ES-I3 (cell line): ENCODE measurements around the gene CCDC107.

Experiments
- H3K36me3 ChIP-seq: 2 replicates; pipeline ENCODE4 v1.6.1; 2013; ENCODE audit warnings: mild to moderate bottlenecking, low read length, control low read depth, moderate library complexity; ENCODE audit not compliant: insufficient read depth
- H3K4me1 ChIP-seq: 2 replicates; pipeline ENCODE4 v1.6.1; 2013; ENCODE audit warnings: mild to moderate bottlenecking, control low read depth, low read length; ENCODE audit not compliant: insufficient read depth
- H3K9ac ChIP-seq: 2 replicates; pipeline ENCODE4 v1.6.1; 2013; ENCODE audit warnings: low read depth, mild to moderate bottlenecking, low read length, moderate library complexity
- H3K9me3 ChIP-seq: 2 replicates; pipeline ENCODE4 v1.6.1; 2013; ENCODE audit warnings: mild to moderate bottlenecking, low read length, moderate library complexity; ENCODE audit not compliant: control insufficient read depth, insufficient read depth

CCDC107 gene

DNA sequence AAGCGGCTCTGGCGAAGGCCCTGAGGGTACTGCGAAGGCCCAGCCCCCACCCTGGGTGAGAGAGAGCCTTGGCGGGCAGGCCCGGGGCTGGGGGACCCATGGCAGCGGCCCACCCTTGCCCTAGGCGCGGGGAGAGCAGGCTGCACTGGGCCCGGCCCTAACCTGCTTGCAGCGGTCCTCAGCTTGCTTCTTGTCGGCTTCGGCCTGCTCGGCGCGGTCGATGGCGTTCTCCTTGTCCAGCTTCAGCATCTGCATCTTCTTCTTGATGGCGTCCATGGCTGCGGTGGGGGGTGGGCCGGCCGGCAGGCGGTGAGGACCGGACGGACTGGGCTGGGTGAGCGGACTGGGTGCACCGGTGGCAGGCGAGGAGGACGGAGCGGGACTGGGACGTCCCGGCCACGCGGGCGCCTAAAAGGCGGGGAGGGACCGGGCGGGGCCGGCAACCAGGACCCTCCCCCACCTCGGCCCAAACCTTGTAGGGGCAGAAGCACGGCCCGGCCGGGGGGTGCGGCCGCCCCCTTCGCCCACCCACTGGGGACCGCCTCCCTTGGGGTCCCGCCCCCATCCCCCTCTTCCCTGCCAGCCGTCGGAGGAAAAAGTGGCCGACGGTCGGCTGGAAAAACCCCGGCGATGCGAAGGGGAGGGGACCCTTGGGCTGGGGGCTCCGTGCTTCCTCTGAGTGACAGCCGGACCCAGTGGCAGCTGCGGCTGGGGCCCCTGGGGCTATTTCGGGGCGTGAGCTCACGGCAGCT lies 31.6 kb downstream of the CCDC107 start, which contains the start of gene TPM2:
Gene TPM2 (minus strand): TSS at position 384 of the 752 bp plus-strand sequence. CDS start 108 bp downstream, at position 276.
- peak within 1 kb of the TSS; percentile 60 for H3K9ac ChIP-seq
- H3K4me1 ChIP-seq, result peaks cover 6% of the 10 kb centered on the region; the same call in 1 of the 2 replicates
- no peaks in the 10 kb centered on the region for H3K9me3 ChIP-seq
- 0 out of 2 replicates have a peak, but pooled peaks cover 10% of the 10 kb centered on the region for H3K36me3 ChIP-seq

DNA sequence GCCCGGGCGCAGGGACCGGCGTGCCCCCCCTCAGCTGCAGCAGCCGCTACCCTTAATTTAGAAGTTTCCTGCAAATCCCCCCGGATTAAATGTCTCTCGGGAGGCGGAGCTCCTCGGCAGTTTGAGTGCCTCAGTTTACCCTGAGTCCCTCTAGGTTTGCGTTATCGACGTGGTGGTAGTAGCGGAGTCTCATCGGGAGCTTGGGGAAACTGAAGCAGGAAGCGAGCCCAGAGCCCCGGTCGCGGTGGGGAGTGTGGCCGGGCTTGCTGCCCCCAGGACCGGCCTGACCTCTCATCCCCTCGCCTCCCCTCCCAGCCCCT lies 32.2 kb downstream of the CCDC107 start:
- Histone ChIP-seq H3K9ac (peak overlapping the region; percentile 60), H3K36me3 (0 out of 2 replicates have a peak, but pooled peaks cover 10% of the 10 kb centered on the region), H3K4me1 (peaks cover 6% of the 10 kb centered on the region; the same call in 1 of the 2 replicates), H3K9me3 (no peaks in the 10 kb centered on the region)

DNA sequence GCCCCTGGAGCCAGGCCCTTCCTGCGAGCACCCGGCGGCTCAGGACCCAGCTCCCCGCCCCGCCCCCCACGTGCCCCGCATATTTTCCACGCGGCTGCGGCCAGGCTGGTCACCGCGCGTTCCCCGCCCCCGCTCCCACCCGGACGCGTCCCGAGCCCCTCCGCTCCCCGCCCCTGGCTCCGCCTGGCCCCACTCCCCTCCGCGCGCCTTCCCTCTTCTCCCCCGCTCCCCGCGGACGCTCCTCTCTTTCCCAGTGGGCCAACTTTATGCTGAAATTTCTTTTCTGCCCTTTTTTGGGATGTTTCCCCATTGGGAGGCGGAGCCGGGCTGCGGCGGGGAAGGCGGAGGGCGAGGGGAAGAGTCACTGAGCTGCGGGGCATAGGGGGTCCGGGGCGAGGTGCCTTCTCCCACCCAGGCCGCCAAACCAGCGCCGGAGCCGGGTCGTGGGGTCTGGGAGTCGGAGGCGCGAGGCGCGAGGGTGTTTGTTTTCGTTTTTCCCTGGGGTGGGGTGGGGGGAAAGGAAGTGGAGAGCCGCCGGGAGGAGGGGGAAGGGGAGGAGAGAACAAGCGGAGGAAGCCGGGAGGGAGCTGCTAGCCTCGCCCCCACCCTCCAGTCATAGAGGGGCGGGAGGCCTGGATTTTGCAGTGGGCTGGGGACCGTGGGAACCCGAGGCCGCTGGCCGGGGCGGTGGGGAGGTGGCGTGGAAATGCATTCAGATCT lies 32.7 kb downstream of the CCDC107 start:
- Histone ChIP-seq H3K4me1 (peaks cover 6% of the 10 kb centered on the region; the same call in 1 of the 2 replicates), H3K9ac (peak overlapping the region; percentile 60; the same call in 1 of the 2 replicates), H3K9me3 (no peaks in the 10 kb centered on the region), H3K36me3 (0 out of 2 replicates have a peak, but pooled peaks cover 6% of the 10 kb centered on the region)

DNA sequence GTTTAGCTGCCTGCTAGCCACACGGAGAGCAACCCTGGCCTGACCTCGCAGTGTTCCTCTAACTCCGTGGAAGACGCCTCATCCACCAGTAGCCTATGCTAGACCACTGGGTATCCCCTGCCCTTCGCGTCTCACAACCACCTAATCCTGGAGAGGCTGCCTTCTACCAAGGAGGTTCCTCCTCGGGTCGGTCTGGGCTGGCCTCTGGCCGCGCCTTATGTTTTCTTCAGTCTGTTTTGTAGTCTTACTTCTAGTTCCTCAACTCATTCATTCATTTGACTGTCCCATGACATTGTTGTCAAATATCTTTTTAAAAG lies 33.2 kb downstream of the CCDC107 start:
- H3K4me1 ChIP-seq, result peaks cover 6% of the 10 kb centered on the region; the same call in 1 of the 2 replicates
- H3K9me3 ChIP-seq, result no peaks in the 10 kb centered on the region
- H3K36me3 ChIP-seq, result 0 out of 2 replicates have a peak, but pooled peaks cover 6% of the 10 kb centered on the region
- peak overlapping the region; percentile 60; the same call in 1 of the 2 replicates for H3K9ac ChIP-seq

DNA sequence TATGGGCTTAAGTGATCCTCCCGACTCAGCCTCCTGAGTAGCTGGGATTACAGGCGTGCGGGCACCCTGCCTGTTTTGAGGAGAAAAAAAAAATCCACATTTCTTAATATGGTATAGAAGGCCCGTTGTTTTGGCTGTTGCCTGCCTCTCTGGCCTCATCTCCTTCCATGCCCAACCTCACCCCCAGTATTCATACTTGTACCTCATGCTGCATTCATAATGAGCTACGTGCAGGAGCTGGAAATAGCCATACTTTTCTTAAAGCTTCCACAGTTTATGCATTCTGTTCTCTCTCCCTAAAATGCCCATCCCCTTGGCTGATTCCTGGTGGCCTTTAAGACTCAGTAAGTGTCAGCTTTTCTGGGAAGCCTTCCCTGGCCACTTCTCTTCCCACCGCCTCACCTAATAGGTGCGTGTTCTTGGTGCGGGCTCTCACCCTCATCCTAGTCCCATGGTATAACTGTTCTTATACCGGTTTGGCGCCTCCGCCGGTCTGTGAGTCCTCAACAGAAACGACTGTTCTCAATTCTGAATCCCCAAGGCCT lies 33.7 kb downstream of the CCDC107 start:
- H3K9ac ChIP-seq, result peak overlapping the region; percentile 60; the same call in 1 of the 2 replicates
- H3K9me3 ChIP-seq, result no peaks in the 10 kb centered on the region
- 0 out of 2 replicates have a peak, but pooled peaks cover 3% of the 10 kb centered on the region for H3K36me3 ChIP-seq
- H3K4me1 ChIP-seq, result peaks cover 6% of the 10 kb centered on the region; the same call in 1 of the 2 replicates

DNA sequence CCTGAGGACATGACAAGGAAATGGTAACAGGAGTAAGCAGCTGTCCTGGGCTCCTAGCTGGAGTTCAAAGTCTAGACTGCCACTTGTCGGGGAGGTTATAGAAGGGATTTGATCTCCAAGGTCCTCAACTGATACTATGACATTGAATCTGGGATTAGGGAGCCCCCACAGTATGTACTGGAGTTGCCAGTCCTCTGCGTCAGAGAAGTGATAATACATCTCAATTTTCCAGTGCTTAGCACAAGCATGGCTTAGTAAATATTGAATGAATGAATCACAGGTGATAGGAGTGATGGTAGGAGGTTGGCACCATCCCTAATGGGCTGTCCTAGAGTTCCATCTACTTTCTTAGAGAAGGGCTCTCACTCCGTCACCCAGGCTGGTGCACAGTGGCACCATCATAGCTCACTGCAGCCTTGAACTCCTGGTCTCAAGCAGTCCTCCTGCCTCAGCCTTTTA lies 37.9 kb downstream of the CCDC107 start:
- Histone ChIP-seq H3K9me3 (no peaks in the 10 kb centered on the region), H3K36me3 (peaks cover 15% of the 10 kb centered on the region), H3K4me1 (no peaks in the 10 kb centered on the region), H3K9ac (no peak overlapping the region)

DNA sequence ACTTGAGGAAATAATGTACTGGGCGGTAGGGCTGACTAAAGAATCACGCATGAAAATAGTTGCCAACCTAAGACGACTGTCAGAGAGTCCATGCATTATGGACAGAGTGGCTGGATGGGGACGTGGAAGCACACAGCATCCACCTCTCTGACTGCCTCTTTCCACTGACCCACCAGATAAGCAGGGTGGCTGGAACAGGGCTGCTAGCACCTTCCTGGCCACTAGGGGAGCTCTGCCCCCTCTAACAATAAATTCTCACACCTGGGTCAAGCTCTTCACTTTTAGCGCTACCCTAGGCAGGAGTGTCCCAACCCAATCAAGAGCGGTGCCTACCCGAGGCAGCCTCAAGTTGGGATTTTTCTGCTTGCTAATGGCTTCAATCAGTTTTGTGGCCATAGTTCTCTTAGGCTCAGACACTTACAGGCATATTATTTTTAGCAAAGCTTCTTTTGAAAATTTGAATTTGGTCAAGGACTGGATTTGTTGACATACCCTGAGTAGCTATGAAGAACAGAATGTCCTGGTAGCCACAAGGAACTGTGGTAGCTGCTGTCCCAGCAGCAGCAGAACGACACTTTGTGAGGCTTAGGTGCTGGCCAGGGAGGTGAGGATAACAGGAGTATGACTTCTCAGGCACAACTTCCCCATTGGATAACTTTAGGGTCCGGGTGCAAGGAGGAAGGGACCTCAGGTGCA lies 38.6 kb downstream of the CCDC107 start:
- Histone ChIP-seq H3K36me3 (peaks cover 20% of the 10 kb centered on the region), H3K9ac (no peak overlapping the region), H3K9me3 (no peaks in the 10 kb centered on the region), H3K4me1 (no peaks in the 10 kb centered on the region)

DNA sequence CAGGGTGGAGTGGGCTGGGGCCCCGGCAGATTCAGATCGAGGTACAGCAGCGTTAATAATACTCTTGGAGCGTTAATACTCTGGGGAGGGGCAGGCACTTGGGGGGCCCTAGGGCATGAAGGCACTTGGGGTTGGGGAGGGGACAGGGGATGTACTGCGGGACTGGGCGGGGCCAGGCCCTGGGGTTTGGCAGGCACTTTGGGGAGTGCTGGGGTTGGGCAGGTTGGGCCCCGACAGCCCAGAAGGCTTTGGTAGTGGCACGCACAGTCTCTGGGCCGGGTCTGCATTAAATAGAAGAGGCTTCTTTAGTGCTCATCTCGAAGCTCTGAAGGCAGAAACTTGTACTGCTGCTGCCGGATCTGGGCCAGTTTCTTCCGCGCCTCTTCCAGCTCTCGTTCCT lies 39.4 kb downstream of the CCDC107 start:
- no peak overlapping the region for H3K9ac ChIP-seq
- no peaks in the 10 kb centered on the region for H3K9me3 ChIP-seq
- H3K36me3 ChIP-seq, result peaks cover 26% of the 10 kb centered on the region
- no peaks in the 10 kb centered on the region for H3K4me1 ChIP-seq

DNA sequence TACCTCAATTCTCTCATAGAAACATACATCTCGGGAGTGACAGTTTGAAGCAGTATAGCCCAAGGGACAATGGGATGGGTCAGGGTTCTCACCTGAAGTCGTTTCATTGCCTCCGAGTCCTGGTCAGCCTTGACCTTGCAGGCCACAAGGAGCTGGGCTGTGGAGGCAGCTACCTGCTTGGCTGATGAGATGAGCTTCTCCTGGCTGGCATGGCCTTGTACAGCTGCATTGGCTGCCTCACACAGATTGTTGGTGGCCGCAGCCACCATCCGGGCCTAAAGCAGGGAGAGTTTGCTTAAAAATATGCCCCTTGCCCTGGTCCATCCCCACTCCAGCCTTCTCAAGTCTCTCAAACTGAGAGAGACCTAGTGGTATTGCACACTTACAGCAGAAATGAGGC lies 40.1 kb downstream of the CCDC107 start:
- H3K4me1 ChIP-seq, result no peaks in the 10 kb centered on the region
- no peaks in the 10 kb centered on the region for H3K9me3 ChIP-seq
- peaks cover 26% of the 10 kb centered on the region for H3K36me3 ChIP-seq
- H3K9ac ChIP-seq, result no peak overlapping the region

DNA sequence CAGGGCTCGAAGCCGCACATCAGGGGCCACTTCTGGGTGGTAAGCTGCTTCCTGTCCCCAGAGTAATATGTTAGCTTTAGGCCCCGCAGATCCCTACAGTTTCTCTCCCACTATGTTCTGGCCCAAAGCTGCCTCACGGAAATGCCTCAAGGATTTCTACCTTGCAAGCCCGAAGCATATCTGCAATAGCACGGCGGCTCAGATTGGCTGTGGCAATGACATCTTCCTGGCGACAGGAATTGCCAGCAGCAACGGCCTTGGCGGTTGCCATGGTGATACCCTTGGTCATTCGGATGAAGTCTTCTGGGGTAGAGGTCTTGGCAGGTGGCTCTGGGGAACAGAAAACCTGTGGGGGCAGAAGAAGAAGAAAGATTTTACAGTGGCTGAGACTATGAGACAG lies 41.9 kb downstream of the CCDC107 start:
- peaks cover 33% of the 10 kb centered on the region for H3K36me3 ChIP-seq
- no peaks in the 10 kb centered on the region for H3K9me3 ChIP-seq

DNA sequence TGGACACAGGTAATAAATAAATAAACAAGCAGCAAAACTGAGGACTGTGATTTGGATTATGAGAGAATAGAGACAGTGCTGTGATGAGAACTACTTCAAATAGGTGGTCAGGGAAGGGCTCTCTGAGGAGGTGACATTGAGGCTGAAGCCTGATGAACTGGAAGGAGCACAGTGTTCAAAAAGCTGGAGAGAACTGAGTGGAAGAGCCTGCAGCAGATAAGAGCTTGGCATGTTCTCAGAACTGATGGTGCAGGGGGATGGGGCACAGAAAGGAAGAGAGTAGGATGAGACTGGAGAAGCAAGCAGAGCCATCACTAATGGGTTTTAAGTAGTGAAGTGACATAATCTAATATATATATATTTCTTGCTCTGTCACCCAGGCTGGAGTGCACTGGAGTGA lies 42.9 kb downstream of the CCDC107 start:
- Histone ChIP-seq H3K4me1 (no peaks in the 10 kb centered on the region), H3K9ac (no peak overlapping the region), H3K36me3 (peaks cover 40% of the 10 kb centered on the region), H3K9me3 (no peaks in the 10 kb centered on the region)

More for the DNA sequence above, 41.9 kb downstream of the CCDC107 start:
- Histone ChIP-seq H3K4me1 (no peaks in the 10 kb centered on the region), H3K9ac (no peak overlapping the region)

DNA sequence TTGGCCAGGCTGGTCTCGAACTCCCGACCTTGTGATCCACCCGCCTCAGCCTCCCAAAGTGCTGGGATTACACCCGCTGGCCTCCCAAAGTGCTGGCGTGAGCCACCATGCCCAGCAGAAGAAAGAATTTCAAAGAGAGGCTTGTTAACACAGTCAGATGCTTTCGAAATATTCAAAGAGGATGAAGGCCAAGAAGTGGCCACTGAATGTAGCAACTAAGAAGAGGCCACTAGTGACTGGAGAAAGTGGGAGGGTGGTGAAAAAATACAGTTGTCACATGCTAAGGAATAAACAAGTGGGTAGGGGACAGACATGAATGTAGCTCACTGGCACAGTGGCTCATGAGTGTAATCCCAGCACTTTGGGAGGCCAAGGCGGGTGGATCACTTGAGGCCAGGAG lies 44.6 kb downstream of the CCDC107 start:
- H3K4me1 ChIP-seq, result no peaks in the 10 kb centered on the region
- peaks cover 55% of the 10 kb centered on the region for H3K36me3 ChIP-seq
- no peaks in the 10 kb centered on the region for H3K9me3 ChIP-seq
- no peak overlapping the region for H3K9ac ChIP-seq

DNA sequence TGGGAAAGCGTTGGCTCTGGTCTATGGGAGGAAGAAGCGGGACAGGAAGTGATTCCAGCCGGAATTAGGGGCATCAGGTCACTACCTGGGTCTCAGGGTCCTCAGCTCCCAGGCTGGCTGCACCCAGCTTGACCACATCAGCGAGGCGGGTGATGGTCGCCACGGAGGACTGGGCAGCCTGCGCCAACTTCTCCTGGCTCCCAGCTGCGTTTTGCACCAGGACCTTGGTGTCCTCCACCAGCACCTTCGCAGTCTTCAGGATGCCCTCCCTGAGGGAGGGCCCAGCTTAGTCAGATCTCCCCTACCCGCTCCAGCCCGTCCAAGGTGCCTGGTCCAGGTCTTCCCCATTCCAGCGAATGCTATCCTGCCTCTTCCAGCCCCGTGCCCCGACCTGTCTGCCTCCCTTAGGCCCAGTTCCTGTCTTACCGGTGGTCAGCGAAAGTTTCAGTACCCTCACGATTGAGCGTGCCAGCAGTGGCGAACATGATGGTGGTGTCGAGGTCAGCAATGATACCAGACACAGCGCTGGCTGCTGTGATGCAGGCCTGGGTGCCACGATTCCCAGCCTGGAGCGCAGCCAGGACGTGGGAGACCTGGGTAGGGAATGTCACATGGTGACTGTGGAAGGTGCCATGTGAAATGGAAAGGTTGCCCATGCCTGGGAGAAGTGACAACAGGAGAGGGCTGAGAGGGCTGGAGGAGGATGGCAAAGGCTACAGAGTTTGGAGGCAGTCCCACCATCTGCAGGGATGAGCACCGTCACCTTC lies 46.0 kb downstream of the CCDC107 start:
- no peaks in the 10 kb centered on the region for H3K9me3 ChIP-seq
- H3K36me3 ChIP-seq, result peaks cover 64% of the 10 kb centered on the region
- no peak overlapping the region for H3K9ac ChIP-seq
- H3K4me1 ChIP-seq, result no peaks in the 10 kb centered on the region
